ENCODE data around the gene MMP14. TPM values are rescaled to one million over a fixed set of nuclear protein-coding genes. Genes with fewer than 3 reads are reported as not detected.

The MMP14 gene
- total and polyA plus RNA-seq, 2 of the 13 experiments (the other 11 are each of a cell fraction or from before 2014, with no cell fraction given) = 5.2 to 9.8 TPM

DNA sequence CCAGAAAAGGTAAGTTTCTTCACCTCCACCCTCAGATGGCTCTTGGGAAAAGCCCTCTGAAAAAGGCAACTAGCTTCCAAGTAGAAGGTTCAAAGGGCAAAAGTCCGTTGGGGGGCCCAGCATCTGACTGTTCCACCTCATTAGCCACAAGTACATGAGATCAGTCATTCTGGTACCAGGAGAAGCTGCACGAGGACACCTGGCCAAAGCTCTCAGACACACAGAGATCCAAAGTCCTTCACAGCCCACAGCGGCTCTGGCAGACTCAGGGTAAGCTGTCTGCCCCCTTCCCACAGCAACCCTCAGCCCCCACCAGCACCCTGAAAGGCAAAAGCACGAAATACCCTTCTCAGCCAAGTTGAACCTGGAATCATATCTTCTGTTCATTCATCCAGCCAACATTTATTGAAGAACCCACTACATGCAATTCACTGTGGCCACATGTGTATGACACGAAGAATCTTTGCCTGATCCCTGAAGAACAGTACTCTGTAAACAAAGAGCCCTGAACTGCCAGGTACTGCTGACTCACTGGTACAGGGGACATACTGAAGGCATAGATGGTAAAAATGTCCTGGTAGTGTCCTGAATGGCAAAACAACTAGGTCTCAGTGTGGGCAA lies 40.2 kb upstream of the MMP14 start (continued):
- TF ChIP-seq, protein P1, sequence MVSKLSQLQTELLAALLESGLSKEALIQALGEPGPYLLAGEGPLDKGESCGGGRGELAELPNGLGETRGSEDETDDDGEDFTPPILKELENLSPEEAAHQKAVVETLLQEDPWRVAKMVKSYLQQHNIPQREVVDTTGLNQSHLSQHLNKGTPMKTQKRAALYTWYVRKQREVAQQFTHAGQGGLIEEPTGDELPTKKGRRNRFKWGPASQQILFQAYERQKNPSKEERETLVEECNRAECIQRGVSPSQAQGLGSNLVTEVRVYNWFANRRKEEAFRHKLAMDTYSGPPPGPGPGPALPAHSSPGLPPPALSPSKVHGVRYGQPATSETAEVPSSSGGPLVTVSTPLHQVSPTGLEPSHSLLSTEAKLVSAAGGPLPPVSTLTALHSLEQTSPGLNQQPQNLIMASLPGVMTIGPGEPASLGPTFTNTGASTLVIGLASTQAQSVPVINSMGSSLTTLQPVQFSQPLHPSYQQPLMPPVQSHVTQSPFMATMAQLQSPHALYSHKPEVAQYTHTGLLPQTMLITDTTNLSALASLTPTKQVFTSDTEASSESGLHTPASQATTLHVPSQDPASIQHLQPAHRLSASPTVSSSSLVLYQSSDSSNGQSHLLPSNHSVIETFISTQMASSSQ (IDR thresholded peaks at IDR 0.05; ENCODE audit: low read depth) = no peak
- TF ChIP-seq, protein P1 (CRISPR knock-in tag; IDR thresholded peaks at IDR 0.05; ENCODE audit: borderline replicate concordance) = no peak
- TF ChIP-seq AHR (CRISPR knock-in tag; IDR thresholded peaks at IDR 0.05) (no peak), POGZ (CRISPR knock-in tag; IDR thresholded peaks at IDR 0.05) (no peak; the same call in 1 of the 2 replicates), SALL1 (CRISPR knock-in tag; IDR thresholded peaks at IDR 0.05) (peak; percentile 21; the same call in 1 of the 2 replicates), RFX1 (IDR thresholded peaks at IDR 0.05) (no peak), CBX2 (IDR thresholded peaks at IDR 0.05; ENCODE audit: low read depth, low read length) (no peak), CBX2 (CRISPR knock-in tag; IDR thresholded peaks at IDR 0.05; ENCODE audit: low read depth) (peak; percentile 37; the same call in 1 of the 2 replicates), SATB2 (CRISPR knock-in tag; IDR thresholded peaks at IDR 0.05) (no peak), FOXA1 (IDR thresholded peaks at IDR 0.05) (no peak), FOXA1 (CRISPR knock-in tag; IDR thresholded peaks at IDR 0.05) (peak; percentile 86), TEAD2 (CRISPR knock-in tag; IDR thresholded peaks at IDR 0.05) (no peak), HNF4G (IDR thresholded peaks at IDR 0.05; ENCODE audit: borderline replicate concordance, low read depth, low read length) (peak; percentile 82), HNF4G (CRISPR knock-in tag; IDR thresholded peaks at IDR 0.05; ENCODE audit: borderline replicate concordance, low read depth) (peak; percentile 44; the same call in 1 of the 2 replicates), ZBTB7B (CRISPR knock-in tag; IDR thresholded peaks at IDR 0.05) (peak; percentile 88), SMAD1 (CRISPR knock-in tag; IDR thresholded peaks at IDR 0.05; ENCODE audit: borderline replicate concordance, low read depth) (no peak), TBL1XR1 (IDR thresholded peaks at IDR 0.05; ENCODE audit: borderline replicate concordance, low read length, partially characterized antibody) (no peak), POLR2AphosphoS2 (IDR thresholded peaks at IDR 0.05; ENCODE audit: low read depth, low read length) (no peak), NR2F2 (IDR thresholded peaks at IDR 0.05; ENCODE audit: borderline replicate concordance, low read depth) (no peak), NFE2L2 (IDR thresholded peaks at IDR 0.05; ENCODE audit: low read length) (peak; percentile 66), ZNF749 (CRISPR knock-in tag; IDR thresholded peaks at IDR 0.05; ENCODE audit: borderline replicate concordance) (no peak)
- TF ChIP-seq, protein P2, sequence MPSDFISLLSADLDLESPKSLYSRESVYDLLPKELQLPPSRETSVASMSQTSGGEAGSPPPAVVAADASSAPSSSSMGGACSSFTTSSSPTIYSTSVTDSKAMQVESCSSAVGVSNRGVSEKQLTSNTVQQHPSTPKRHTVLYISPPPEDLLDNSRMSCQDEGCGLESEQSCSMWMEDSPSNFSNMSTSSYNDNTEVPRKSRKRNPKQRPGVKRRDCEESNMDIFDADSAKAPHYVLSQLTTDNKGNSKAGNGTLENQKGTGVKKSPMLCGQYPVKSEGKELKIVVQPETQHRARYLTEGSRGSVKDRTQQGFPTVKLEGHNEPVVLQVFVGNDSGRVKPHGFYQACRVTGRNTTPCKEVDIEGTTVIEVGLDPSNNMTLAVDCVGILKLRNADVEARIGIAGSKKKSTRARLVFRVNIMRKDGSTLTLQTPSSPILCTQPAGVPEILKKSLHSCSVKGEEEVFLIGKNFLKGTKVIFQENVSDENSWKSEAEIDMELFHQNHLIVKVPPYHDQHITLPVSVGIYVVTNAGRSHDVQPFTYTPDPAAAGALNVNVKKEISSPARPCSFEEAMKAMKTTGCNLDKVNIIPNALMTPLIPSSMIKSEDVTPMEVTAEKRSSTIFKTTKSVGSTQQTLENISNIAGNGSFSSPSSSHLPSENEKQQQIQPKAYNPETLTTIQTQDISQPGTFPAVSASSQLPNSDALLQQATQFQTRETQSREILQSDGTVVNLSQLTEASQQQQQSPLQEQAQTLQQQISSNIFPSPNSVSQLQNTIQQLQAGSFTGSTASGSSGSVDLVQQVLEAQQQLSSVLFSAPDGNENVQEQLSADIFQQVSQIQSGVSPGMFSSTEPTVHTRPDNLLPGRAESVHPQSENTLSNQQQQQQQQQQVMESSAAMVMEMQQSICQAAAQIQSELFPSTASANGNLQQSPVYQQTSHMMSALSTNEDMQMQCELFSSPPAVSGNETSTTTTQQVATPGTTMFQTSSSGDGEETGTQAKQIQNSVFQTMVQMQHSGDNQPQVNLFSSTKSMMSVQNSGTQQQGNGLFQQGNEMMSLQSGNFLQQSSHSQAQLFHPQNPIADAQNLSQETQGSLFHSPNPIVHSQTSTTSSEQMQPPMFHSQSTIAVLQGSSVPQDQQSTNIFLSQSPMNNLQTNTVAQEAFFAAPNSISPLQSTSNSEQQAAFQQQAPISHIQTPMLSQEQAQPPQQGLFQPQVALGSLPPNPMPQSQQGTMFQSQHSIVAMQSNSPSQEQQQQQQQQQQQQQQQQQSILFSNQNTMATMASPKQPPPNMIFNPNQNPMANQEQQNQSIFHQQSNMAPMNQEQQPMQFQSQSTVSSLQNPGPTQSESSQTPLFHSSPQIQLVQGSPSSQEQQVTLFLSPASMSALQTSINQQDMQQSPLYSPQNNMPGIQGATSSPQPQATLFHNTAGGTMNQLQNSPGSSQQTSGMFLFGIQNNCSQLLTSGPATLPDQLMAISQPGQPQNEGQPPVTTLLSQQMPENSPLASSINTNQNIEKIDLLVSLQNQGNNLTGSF (CRISPR knock-in tag; IDR thresholded peaks at IDR 0.05) = no peak
- TF ChIP-seq, protein P3, sequence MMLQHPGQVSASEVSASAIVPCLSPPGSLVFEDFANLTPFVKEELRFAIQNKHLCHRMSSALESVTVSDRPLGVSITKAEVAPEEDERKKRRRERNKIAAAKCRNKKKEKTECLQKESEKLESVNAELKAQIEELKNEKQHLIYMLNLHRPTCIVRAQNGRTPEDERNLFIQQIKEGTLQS (CRISPR knock-in tag; IDR thresholded peaks at IDR 0.05) = no peak; the same call in 1 of the 2 replicates
